Upper lobe of left lung (tissue), 4 donors: ENCODE measurements around the gene FAF1.

Experiments used
- CTCF ChIP-seq, 6 experiments: fragments of 450-650 bp in 4 of 6; fragments of 200-600 bp in 2 of 6; sonication (generic) in 2 of 6; IDR thresholded peaks; one replicate each; pipeline ENCODE4 v1.5.1; 2016 to 2019; ENCODE audit warnings: antibody characterized with exemption in 6 of 6
- POLR2A ChIP-seq, 4 donors: fragments of 450-650 bp; IDR thresholded peaks; one replicate each; pipeline ENCODE4 v1.5.1; 2016 to 2017; ENCODE audit warnings: antibody characterized with exemption in 4 of 4, mild to moderate bottlenecking in 2 of 4
- POLR2AphosphoS5 ChIP-seq, 2 donors: sonication (generic); formaldehyde crosslinking; IDR thresholded peaks; one replicate each; pipeline ENCODE4 v1.5.1; 2017; ENCODE audit warnings: antibody characterized with exemption in 2 of 2

- TF ChIP-seq CTCF (IDR thresholded peaks at IDR 0.05) (no peak), POLR2AphosphoS5 (IDR thresholded peaks at IDR 0.05) (no peak), POLR2A (IDR thresholded peaks at IDR 0.05) (no peak)
These were observed 545.2 kb downstream of the FAF1 start for GRCh38 chr1:50414853-50415234.
